NCI-H2029 (cell line): ENCODE results near the gene NUFIP1.
"Not testable (repeated sequence)": the region's sequence is repeated elsewhere in the genome, so short reads cannot be mapped to it uniquely, and the experiment has no call there.

Experiments used
- DNase-seq: peaks from one replicate; lab custom pipeline; 2025; lab: John Stamatoyannopoulos, UW

NUFIP1 gene

GRCh38 chr13:44919104-44919804 lies 70.0 kb downstream of the NUFIP1 start:
- no peak for DNase-seq

DNA sequence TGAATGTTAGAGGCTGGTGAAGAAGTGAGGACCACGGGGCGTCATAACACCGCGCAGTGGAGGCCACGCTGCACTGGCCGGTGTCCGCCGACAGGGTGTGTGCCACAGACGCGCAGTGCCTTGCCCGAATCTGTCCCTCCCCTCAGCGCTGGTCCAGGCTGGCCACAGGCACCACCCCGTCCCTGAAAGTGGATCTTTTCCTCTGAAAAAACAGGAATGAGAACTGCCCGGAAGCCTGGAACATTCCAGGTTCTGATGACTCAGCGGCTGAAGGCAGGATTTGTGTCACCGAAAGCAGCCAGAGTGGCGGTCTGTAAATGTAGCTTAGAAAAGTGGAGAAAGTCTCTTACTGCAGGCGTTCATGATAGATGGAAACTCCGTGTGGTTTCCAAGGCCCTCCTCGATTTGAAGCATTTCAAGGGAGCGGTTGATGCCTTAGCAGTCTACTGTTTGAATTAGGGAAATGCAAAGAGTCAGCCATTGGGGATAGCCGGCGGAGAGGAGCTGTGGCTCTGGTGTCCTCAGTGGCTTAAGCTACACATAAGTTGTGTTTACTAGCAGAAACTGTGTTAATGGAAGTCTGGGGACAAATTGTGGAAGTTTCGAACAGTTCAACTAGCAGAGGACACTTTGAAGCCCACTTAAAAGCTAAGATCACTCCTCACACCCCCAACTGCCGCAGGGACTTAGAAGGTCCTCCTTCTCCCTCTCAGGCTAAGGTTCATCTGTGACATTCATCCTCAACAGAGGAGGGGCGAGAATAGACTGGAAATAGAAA lies 70.8 kb downstream of the NUFIP1 start:
- no peak for DNase-seq

GRCh38 chr13:44917589-44918325 lies 71.5 kb downstream of the NUFIP1 start:
- DNase-seq, result peak; percentile 86

DNA sequence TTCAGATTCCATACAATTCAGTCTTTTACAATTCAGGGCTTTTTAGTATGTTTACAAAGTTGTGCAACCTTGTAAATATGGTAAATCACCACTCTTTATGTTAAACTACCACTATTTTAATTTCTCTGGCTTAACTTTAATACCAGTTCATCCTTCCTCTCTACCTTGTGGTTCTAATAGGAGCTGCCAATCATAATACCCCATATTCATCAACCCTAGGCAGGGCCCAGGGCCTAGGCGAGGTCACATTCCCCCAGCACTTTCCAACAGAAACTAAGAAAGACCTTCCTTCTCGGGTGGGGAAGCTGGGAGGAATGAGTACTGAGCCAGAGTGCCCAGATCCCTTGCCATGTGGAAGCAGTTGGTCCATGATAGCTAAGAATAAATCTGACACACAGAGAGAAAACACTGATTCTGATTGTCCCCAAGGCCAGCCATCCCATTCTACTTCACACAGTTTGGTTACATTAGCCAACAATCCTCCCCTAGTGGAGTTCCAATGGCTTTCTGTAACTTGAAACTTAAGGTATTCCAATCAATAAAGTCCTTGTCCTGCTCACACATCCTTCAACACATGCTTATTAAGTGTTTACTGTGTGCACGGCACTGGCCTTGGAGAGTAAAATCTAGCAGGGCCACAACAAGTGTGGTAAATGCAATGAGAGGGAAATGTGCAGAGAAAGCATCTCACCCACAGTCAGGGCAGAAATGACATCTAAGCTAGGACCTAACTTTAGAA lies 76.8 kb downstream of the NUFIP1 start:
- no peak for DNase-seq

GRCh38 chr13:44908712-44909111 lies 80.6 kb downstream of the NUFIP1 start:
- no peak for DNase-seq

GRCh38 chr13:44908266-44908665 lies 81.0 kb downstream of the NUFIP1 start:
- no peak for DNase-seq

GRCh38 chr13:44906713-44907112 lies 82.6 kb downstream of the NUFIP1 start:
- no peak for DNase-seq

GRCh38 chr13:44906230-44906629 lies 83.0 kb downstream of the NUFIP1 start:
- no peak for DNase-seq

DNA sequence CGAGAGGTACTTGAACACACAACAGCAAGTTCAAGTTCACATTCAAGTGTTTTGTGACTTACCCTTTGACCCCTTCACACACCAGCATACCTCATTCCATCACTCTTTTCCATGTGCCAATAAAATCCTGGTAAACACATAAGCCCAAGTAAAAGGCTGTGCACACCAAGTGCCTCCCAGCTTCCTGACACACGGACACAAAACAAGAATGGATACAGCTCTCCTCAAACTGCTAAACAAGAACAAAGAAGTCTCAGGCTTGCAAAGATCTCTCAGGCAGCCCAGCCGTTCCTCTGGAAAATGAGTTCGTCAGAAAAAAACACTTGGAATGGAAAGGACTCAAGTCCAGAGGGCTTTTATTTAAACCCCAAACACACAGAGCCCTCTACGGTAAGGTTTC lies 83.7 kb downstream of the NUFIP1 start:
- DNase-seq, result no peak

GRCh38 chr13:44904967-44905366 lies 84.3 kb downstream of the NUFIP1 start:
- DNase-seq, result no peak

DNA sequence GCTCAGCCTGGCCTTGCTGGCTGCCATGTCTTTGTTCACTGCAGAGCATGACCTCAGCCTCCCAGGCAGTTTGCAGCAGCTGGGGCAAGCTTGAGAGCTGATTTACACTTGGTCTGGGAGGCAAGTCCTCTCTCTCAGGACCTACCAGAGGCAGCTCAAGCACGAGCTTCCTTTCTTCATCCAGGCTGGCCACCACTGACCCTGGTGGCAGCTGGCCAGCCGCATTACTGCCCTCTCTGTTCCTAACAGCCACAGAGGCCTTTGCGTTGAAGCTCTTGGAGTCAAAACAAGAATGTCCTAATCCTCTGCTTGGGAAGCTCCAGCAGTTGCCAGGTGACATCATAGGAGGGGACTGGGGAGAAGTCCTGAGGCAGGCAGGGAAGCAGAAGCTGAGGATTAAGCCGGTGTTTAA lies 85.7 kb downstream of the NUFIP1 start:
- DNase-seq, result no peak

- DNase-seq, result no peak
These were observed 86.5 kb downstream of the NUFIP1 start for GRCh38 chr13:44902738-44903137.

GRCh38 chr13:44899967-44900366 lies 89.3 kb downstream of the NUFIP1 start:
- peak; percentile 59 for DNase-seq

GRCh38 chr13:44898308-44898707 lies 91.0 kb downstream of the NUFIP1 start:
- not testable (repeated sequence) for DNase-seq

DNA sequence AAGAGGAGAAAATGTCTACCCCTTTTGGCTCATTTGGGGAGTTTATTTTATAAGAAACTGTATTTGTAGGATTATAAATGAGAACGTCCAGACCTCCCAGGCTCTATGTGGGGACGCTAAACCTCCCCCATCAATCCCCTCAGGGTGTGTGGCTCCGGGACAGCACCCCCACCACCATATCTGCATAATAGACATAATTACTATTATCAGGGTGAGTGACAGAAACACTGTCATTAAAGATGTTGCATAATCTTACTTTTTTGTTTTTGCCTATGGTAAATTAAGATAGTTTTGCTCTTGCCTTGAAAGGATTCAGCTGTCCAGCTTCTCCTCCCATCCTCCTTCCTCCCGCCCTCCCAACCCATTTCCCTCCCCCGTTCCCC lies 93.3 kb downstream of the NUFIP1 start:
- no peak for DNase-seq

GRCh38 chr13:44895264-44895952 lies 93.9 kb downstream of the NUFIP1 start:
- no peak for DNase-seq

- no peak for DNase-seq
These were observed 95.1 kb downstream of the NUFIP1 start for GRCh38 chr13:44894001-44894770.
